KOPT-K1 (cell line): ENCODE data around the gene PRKCSH.
"Not testable (repeated sequence)": the region's sequence is repeated elsewhere in the genome, so short reads cannot be mapped to it uniquely, and the experiment has no call there.

Experiments
- H3K27ac ChIP-seq: fragments of 200-600 bp; sonication (generic); 2 replicates; pipeline ENCODE4 v1.5.1; 2016; ENCODE audit warnings: antibody characterized with exemption, mild to moderate bottlenecking, low read depth, low read length; ENCODE audit not compliant: poor library complexity, severe bottlenecking
- H3K36me3 ChIP-seq: fragments of 200-600 bp; sonication (generic); 2 replicates; pipeline ENCODE4 v1.5.1; 2017; ENCODE audit warnings: antibody characterized with exemption, mild to moderate bottlenecking, low read length, moderate library complexity; ENCODE audit not compliant: insufficient read depth
- H3K9me3 ChIP-seq: fragments of 200-600 bp; sonication (generic); 2 replicates; pipeline ENCODE4 v1.5.1; 2017; ENCODE audit warnings: antibody characterized with exemption, low read length, mild to moderate bottlenecking; ENCODE audit not compliant: insufficient read depth, poor library complexity, severe bottlenecking

PRKCSH gene

DNA sequence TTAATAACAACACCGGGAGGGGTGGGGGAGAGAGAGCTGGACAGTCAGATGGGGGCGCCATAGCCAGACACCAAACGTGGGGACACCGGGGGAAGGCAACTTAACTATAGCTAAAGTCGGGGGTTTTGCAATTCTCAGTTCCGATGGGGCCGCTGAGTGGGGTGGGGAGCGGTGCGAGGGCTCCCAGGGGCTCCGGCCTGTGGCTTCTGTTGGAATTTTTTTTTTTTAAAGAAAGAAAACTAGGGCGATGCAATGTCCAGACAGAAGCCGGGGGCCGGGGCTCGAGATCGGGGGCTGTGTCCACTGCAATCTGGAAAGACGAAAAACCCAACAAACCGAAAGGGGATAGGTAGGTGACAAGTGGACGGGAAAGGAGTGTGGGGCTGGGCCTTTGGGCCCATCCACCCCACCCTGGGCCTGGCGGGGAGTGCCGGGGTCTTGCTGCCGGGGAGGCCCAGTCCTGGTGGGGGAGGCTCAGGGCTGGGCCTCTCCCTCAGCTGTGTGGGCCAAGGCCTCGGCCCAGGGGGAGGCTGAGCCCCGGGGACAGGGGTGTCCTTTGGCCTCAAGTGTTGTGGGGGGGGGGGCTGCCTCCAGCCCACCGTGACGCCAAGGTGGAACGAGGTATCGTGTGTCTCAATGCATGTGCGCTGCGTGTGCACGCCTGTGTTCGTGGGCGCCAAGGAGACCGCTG is 17.3 kb downstream of the PRKCSH start:
- peaks cover 34% of the 10 kb centered on the region for H3K36me3 ChIP-seq
- H3K9me3 ChIP-seq = no peaks in the 10 kb centered on the region
- H3K27ac ChIP-seq = no peak overlapping the region

DNA sequence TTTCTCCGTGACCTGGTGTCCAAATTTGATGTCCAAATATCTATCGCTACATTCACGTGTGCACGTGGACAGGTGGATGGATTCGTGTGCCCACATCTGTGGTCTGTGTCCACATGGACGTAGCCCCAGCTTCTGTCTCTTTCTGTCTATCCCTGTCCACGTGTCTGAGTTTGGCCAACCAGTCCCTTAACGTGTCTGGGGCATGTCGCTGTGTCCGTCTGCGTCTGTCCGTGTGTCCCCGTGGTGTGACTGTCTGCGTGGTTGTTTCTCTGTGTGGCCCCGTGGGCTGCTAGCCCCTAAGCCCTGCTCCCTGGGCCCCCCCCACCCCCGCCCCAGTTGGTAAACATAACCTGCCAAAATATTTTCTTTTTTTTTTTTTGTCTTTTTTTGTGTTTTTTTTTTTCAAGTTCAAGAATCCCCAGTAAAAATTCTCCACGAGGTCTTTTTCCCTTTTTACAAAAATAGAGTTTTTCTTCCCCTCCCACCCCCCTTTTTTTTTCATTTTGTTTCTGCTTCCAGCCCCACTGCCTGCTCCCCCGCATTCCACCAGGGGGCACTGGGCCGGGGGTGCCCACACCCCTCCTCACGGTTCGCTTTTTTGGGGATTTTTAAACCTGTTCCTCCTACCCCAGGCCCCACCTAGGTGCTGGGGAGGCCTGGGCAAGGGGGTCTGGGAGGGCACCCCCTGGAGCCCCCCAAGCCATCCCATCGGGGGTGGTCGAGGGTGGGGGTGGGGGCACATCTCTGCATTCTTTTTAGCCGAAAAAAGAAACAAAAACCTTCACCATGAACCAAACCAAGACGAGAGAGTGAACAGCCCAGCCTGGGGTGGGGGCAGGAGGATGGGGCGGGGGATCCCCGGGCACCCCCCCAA is 18.3 kb downstream of the PRKCSH start:
- peaks cover 25% of the 10 kb centered on the region for H3K36me3 ChIP-seq
- no peak overlapping the region for H3K27ac ChIP-seq
- H3K9me3 ChIP-seq = no peaks in the 10 kb centered on the region

DNA sequence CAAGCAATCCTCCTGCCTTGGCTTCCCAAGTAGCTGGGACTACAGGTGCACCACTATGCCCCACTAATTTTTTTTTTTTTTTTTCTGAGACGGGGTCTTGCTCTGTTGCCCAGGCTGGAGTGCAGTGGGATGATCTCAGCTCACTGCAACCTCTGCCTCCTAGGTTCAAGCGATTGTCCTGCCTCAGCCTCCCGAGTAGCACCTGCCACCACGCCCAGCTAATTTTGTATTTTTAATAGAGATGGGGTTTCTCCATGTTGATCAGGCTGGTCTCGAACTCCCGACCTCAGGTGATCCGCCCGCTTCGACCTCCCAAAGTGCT is 19.8 kb downstream of the PRKCSH start:
- peaks cover 10% of the 10 kb centered on the region; the same call in 1 of the 2 replicates for H3K36me3 ChIP-seq
- not testable (repeated sequence) for H3K27ac ChIP-seq, H3K9me3 ChIP-seq

DNA sequence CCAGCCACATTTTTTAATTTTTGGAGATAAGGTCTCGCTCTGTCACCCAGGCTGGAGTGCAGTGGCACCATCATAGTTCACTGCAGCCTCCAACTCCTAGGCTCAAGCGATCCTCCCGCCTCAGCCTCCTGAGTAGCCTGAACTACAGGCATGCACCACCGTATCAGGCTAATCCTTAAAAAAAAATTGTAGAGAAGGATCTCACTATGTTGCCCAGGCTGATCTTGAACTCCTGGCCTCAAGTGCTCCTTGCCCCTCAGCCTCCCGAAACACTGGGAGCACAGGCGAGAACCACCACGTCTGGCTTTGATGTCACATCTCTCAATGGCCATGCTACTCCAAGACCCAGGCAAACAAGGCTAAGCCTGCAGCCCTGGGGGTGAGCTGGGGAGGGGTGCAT is 21.2 kb downstream of the PRKCSH start:
- Histone ChIP-seq H3K27ac (no peak overlapping the region), H3K36me3 (no peaks in the 10 kb centered on the region), H3K9me3 (no peaks in the 10 kb centered on the region)

DNA sequence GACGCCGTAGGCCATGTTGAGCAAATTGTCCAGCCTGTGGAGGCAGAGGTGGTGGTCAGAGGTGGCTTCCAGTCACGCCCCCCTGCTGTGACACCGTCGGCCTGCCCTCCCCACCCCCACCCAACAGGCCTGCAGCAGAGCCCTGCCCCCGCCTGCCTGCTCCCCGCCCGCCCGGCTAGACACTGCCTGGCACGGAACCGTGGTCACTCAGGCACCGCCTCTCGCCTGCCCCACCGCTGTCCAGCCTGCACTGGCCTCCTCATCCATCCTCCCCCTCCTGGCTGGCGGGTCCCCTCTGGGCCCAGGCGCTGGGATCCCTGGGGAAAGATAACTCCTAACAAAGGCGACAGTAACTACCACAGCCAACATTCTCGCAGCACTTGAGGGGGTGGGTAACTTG is 21.7 kb downstream of the PRKCSH start:
- no peaks in the 10 kb centered on the region for H3K9me3 ChIP-seq
- no peak overlapping the region for H3K27ac ChIP-seq
- no peaks in the 10 kb centered on the region for H3K36me3 ChIP-seq

DNA sequence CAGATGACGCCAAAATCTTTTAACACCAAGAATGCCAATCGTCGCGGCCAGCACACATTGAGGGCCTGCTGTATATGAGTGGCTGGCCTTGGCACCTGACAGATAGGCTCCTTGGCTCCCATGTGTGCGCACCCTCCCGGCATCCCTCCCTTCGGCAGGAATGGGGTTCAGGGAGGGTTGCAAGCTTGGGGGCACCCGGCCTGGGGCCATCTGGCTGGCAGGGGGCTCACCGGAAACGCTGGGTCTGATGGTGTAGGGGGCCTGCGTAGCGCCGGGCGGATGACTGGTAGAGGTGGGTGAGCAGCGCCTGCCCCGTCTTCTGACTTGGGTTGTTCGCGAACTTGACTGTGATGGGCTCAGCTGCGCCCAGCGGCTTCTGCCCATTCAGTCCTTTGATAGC is 22.4 kb downstream of the PRKCSH start:
- H3K36me3 ChIP-seq = no peaks in the 10 kb centered on the region
- no peaks in the 10 kb centered on the region for H3K9me3 ChIP-seq
- no peak overlapping the region for H3K27ac ChIP-seq

DNA sequence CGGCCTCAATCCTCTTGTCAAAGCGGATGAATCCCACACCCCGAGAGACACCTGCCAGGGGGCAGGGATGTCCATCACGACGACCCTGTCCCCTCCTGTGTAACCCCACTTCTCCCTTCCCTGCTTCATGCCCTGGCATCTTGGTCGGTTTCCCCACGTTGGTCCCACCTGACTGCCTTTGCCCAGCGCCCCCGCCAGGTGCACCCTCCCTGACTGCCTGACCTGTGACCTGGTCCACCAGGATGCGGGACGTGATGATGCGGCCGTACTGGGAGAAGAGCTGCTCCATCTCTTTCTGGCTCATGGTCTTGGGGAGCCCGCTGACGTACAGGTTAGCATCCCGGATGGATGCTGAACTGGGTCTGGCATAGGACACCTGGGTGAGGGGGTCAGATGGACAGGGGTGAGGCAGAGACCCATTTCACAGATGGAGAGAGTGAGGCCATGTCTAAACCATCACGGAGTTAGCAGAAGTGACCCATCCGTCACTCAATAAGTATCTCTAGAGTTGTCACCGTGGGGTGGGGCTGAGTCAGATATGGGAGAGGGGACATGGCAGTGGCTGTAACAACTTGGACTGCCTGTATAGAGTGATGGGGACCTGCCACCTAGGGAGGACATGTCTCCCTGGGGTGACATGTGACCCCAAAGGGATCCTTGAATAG is 22.9 kb downstream of the PRKCSH start:
- Histone ChIP-seq H3K36me3 (no peaks in the 10 kb centered on the region), H3K27ac (no peak overlapping the region), H3K9me3 (no peaks in the 10 kb centered on the region)

DNA sequence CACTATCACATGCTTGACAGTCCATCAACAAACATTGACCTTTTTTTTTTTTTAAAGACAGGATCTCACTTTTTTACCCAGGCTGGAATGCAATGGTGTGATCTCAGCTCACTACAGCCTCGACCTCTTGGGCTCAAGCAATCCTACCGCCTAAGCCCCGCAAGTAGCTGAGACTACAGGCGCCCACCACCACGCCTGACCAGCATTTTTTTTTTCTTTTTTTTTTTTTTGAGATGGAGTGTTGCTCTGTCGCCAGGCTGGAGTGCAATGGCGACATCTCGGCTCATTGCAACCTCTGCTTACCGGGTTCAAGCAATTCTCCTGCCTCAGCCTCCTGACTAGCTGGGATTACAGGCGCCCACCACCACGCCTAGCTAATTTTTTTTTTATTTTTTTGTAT is 23.5 kb downstream of the PRKCSH start:
- not testable (repeated sequence) for H3K27ac ChIP-seq, H3K9me3 ChIP-seq, H3K36me3 ChIP-seq

DNA sequence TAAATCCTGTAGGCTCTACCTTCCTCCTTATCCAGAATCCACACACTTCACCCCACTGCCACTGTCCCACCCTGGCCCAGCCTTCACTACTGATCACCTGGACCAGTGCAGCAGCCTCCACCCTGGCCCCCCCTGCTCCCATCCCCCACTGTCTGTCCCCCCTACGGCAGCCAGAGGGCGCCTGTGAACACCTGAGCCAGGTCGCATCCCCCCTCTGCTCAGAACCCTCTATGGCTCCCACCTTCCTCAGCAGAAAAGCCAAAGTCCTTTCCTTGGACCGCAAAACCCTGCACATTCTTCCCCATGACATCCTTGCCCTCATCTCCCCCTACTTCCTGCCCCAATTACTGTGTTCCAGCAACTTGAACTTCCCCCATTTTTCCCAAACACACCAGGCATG is 24.8 kb downstream of the PRKCSH start:
- H3K27ac ChIP-seq = no peak overlapping the region
- no peaks in the 10 kb centered on the region for H3K9me3 ChIP-seq
- no peaks in the 10 kb centered on the region for H3K36me3 ChIP-seq

DNA sequence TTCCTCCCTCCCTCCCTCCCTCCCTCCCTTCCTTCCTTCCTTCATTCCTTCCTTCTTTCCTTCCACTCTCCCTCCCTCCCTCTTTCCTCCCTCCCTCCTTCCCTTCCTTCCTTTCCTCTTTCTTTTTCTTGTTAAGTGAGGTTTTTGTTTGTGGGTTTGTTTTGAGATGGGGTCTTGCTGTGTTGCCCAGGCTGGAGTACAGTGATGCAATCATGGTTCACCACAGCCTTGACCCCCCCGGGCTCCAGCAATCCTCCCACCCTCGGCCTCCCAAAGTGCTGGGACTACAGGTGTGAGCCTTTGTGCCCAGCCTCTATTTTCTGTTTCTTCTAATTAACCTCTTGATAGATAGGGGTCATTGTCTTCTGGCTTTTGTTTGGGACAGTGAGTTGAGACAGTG is 26.0 kb downstream of the PRKCSH start:
- Histone ChIP-seq H3K27ac (no peak overlapping the region), H3K9me3 (no peaks in the 10 kb centered on the region), H3K36me3 (no peaks in the 10 kb centered on the region)

DNA sequence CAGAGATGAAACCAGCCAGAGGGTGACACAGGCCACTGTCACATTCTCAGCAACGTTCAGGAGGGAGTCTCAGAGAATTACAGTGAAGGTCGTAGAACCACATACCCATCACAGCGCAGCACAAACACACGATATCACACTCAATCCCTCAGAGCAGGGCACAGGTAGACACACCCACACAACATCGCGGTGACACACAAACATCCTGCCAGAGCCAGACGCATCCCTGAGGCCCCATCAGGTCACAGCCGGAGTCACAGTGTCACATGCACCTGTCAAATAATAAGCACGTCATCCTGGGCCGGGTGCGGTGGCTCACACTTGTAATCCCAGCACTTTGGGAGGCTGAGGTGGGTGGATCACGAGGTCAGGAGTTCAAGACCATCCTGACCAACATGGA is 28.0 kb downstream of the PRKCSH start:
- H3K9me3 ChIP-seq = no peaks in the 10 kb centered on the region
- no peaks in the 10 kb centered on the region for H3K36me3 ChIP-seq
- H3K27ac ChIP-seq = no peak overlapping the region

DNA sequence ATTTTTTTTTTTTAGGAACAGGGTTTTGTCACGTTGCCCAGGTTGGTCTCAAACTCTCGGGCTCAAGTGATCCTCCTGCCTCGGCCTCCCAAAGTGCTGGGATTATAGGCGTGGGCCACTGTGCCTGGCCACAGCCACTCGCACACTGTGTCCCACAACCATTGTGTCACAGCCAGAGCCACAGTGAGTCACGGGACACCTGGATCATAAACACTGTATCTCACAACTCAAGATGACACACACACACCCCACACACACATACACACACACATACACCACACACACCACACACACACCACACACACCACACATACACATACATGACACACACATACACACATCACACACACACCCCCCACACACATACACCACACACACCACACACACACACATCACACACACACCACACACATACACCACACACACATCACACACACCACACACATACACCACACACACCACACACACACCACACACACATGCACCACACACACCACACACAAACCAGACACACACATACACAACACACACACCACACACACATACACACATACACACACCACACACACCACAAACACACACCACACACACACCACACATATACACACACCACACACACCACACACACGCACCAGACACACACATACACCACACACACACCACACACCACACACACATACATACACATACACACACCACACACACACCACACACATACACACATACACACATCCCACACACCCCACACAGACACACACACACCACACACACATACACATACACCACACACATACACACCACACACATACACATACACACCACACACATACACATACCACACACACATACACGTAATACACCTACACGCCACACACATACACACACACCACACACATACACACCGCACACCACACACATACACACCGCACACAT is 29.2 kb downstream of the PRKCSH start:
- Histone ChIP-seq H3K36me3 (no peaks in the 10 kb centered on the region), H3K27ac (no peak overlapping the region), H3K9me3 (no peaks in the 10 kb centered on the region)

DNA sequence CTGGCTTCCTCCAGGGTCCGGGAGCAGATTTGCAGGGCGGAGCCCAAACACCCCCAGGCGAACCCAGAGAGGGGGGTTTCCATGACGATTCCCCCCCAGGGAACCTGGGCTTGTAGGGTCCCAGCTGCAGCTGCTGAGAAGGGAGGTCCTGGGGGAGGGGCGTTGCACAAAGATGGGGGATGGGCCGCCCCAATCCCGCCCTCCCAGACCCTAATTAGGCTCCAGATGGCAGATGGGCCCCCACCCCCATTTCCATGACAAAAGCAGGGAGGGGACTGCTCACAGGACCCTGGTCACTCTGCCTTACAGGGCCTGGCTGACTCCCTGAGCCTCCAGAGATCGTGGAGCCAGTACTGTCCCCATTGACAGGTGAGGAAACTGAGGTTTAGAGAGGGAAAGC is 30.2 kb downstream of the PRKCSH start:
- H3K36me3 ChIP-seq = no peaks in the 10 kb centered on the region
- H3K9me3 ChIP-seq = no peaks in the 10 kb centered on the region

DNA sequence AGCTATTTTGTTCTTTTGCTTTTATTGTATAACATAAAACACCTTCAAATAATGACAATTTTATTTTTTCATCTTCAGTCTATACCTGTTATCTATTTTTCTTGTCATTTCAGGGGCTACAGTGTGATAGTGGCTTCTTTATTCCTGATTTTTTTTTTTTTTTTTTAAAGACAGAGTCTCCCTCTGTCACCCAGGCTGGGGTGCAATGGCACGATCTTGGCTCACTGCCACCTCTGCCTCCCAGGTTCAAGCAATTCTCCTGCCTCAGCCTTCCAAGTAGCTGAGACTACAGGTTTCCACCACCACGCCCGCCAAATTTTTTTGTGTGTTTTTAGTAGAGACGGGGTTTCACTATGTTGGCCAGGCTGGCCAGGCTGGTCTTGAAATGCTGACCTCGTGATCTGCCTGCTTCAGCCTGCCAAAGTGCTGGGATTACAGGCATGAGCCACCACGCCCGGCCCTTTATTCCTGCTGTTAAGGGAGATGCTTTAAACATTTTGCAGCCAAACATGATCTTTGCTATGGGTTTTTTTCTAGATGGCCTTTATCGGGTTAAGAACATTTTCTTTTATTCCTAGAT is 32.9 kb downstream of the PRKCSH start:
- not testable (repeated sequence) for H3K36me3 ChIP-seq, H3K9me3 ChIP-seq, H3K27ac ChIP-seq

More for the DNA sequence above, 30.2 kb downstream of the PRKCSH start:
- H3K27ac ChIP-seq = no peak overlapping the region
